Sigmoid colon (tissue), 7 donors: Measurements from ENCODE around the gene XYLT2. TPM values are rescaled to one million over a fixed set of nuclear protein-coding genes. Genes with fewer than 3 reads are reported as not detected.

ENCODE experiments used
- DNase-seq: peaks from one replicate; pipeline ENCODE4 v3.0.0-alpha.2; 2019
- H3K27ac ChIP-seq, 4 donors: fragments of 200-600 bp; sonication (generic); one replicate each; pipeline ENCODE4 v1.5.1; 2016 to 2019; ENCODE audit warnings: mild to moderate bottlenecking in 1 of 4
- H3K27me3 ChIP-seq, 3 donors: fragments of 200-600 bp; sonication (generic); one replicate each; pipeline ENCODE4 v1.5.1; 2019; ENCODE audit warnings: mild to moderate bottlenecking in 1 of 3
- H3K36me3 ChIP-seq, 4 donors: fragments of 200-600 bp; sonication (generic); one replicate each; pipeline ENCODE4 v1.5.1; 2016 to 2019
- H3K4me1 ChIP-seq, 4 donors: fragments of 200-600 bp; sonication (generic); one replicate each; pipeline ENCODE4 v1.5.1; 2017 to 2019
- H3K4me3 ChIP-seq, 4 donors: fragments of 200-600 bp; sonication (generic); one replicate each; pipeline ENCODE4 v1.5.1; 2017 to 2019; ENCODE audit warnings: mild to moderate bottlenecking in 2 of 4, moderate library complexity in 1 of 4
- H3K9me3 ChIP-seq, 4 donors: fragments of 200-600 bp in 3 of 4; sonication (generic) in 3 of 4; one replicate each; pipeline versions ENCODE4 v1.5.1 to v1.6.1; 2013 to 2019
- CTCF ChIP-seq, 4 experiments: fragments of 450-650 bp in 3 of 4; fragments of 200-600 bp in 1 of 4; IDR thresholded peaks; one replicate each; pipeline ENCODE4 v1.5.1; 2016 to 2019; ENCODE audit warnings: antibody characterized with exemption in 4 of 4, mild to moderate bottlenecking in 3 of 4, moderate library complexity in 2 of 4
- EP300 ChIP-seq, 4 donors: sonication (generic); formaldehyde crosslinking; IDR thresholded peaks; one replicate each; pipeline ENCODE4 v1.6.1; 2017; ENCODE audit warnings: antibody characterized with exemption in 4 of 4
- POLR2A ChIP-seq, 2 donors: fragments of 450-650 bp; IDR thresholded peaks; one replicate each; pipeline ENCODE4 v1.6.1; 2016; ENCODE audit warnings: antibody characterized with exemption in 2 of 2, mild to moderate bottlenecking in 2 of 2, moderate library complexity in 2 of 2
- POLR2AphosphoS5 ChIP-seq, 4 donors: sonication (generic); formaldehyde crosslinking; IDR thresholded peaks; one replicate each; pipeline ENCODE4 v1.6.1; 2017; ENCODE audit warnings: antibody characterized with exemption in 4 of 4
- WGBS, 2 donors: extraction: QIAGEN DNeasy Blood & Tissue Kit; methylation state at CpG; one replicate each; pipeline ENCODE4 v1.1.7; 2013; 5-methylcytosine and 5-hydroxymethylcytosine counted together
- intact Hi-C: fragments of 100-400 bp; cut with DNase I; formaldehyde crosslinking; loops from one replicate; pipeline ENCODE4 v1.15.1; 2023
- polyA plus RNA-seq, 3 donors: library from polyadenylated mRNA; stranded (reverse); fragments of 200-250 nt; gene quantifications; one replicate each; pipeline ENCODE4 v1.2.3, GENCODE V29; 2013
- total RNA-seq, 4 donors: library from RNA; depleted of rRNA; stranded (reverse); fragments of >200 nt; gene quantifications; one replicate each; pipeline ENCODE4 v1.1.0, GENCODE V29; 2016
- donor health status: healthy with polysubstance abuse.
- donor health status: Bipolar disorder and iron deficiency.
- donor health status: healthy.

The XYLT2 gene
- total and polyA plus RNA-seq, 7 donors, result 1.8 to 27.4 (median 16.2) TPM

GRCh38 chr17:50375858-50376538, 30.1 kb downstream of the XYLT2 start:
- no peak for TF ChIP-seq POLR2A (IDR thresholded peaks at IDR 0.05)
- no peak for TF ChIP-seq POLR2AphosphoS5 (IDR thresholded peaks at IDR 0.05)
- TF ChIP-seq CTCF (IDR thresholded peaks at IDR 0.05), result no peak
- no peak for TF ChIP-seq EP300 (IDR thresholded peaks at IDR 0.05)
- no peaks in the 10 kb centered on the region for H3K9me3 ChIP-seq
- H3K4me3 ChIP-seq, result no peak overlapping the region
- no peak for DNase-seq
- peaks cover 0 to 20% (median 16%) of the 10 kb centered on the region in 4 donors for H3K4me1 ChIP-seq
- H3K36me3 ChIP-seq, result peaks cover 0 to 5% (median 0%) of the 10 kb centered on the region in 4 donors
- WGBS, 2 donors, result 22 to 69% methylated on average over 5 of the region's 5 CpGs
- H3K27me3 ChIP-seq, result no peaks in the 10 kb centered on the region
- H3K27ac ChIP-seq, result no peak overlapping the region
- intact Hi-C loops, result no loop called here

GRCh38 chr17:50379351-50380132, 33.6 kb downstream of the XYLT2 start:
- Histone ChIP-seq H3K27me3 (no peaks in the 10 kb centered on the region), H3K4me3 (no peak overlapping the region), H3K27ac (no peak overlapping the region), H3K36me3 (peaks cover 17 to 41% (median 26%) of the 10 kb centered on the region in 4 donors), H3K9me3 (no peaks in the 10 kb centered on the region), H3K4me1 (no peaks in the 10 kb centered on the region)
- TF ChIP-seq CTCF (IDR thresholded peaks at IDR 0.05), result no peak
- no peak for TF ChIP-seq EP300 (IDR thresholded peaks at IDR 0.05)
- TF ChIP-seq POLR2A (IDR thresholded peaks at IDR 0.05), result no peak
- TF ChIP-seq POLR2AphosphoS5 (IDR thresholded peaks at IDR 0.05), result no peak
- intact Hi-C loops, result no loop called here
- 92 to 94% methylated on average over 6 of the region's 6 CpGs for WGBS, 2 donors
- DNase-seq, result no peak

- DNase-seq, result no peak
- intact Hi-C loops, result no loop called here
- Histone ChIP-seq H3K27ac (no peak overlapping the region), H3K27me3 (no peaks in the 10 kb centered on the region), H3K9me3 (no peaks in the 10 kb centered on the region), H3K36me3 (peaks cover 17 to 52% (median 36%) of the 10 kb centered on the region in 4 donors), H3K4me3 (no peak overlapping the region), H3K4me1 (no peaks in the 10 kb centered on the region)
- TF ChIP-seq EP300 (IDR thresholded peaks at IDR 0.05) (no peak), POLR2A (IDR thresholded peaks at IDR 0.05) (no peak)
- WGBS, 2 donors, result 91 to 93% methylated on average over 13 of the region's 13 CpGs
Observed at GRCh38 chr17:50380369-50381259, 34.7 kb downstream of the XYLT2 start.

- H3K27me3 ChIP-seq, result no peaks in the 10 kb centered on the region
- no peak for TF ChIP-seq CTCF (IDR thresholded peaks at IDR 0.05)
- TF ChIP-seq POLR2A (IDR thresholded peaks at IDR 0.05), result no peak
- TF ChIP-seq EP300 (IDR thresholded peaks at IDR 0.05), result no peak
- no peak for TF ChIP-seq POLR2AphosphoS5 (IDR thresholded peaks at IDR 0.05)
- H3K4me1 ChIP-seq, result no peaks in the 10 kb centered on the region
- 91 to 94% methylated on average over 7 of the region's 7 CpGs for WGBS, 2 donors
- H3K9me3 ChIP-seq, result no peaks in the 10 kb centered on the region
- intact Hi-C loops, result no loop called here
- no peak overlapping the region for H3K4me3 ChIP-seq
- H3K27ac ChIP-seq, result no peak overlapping the region
- DNase-seq, result no peak
- peaks cover 17 to 59% (median 42%) of the 10 kb centered on the region in 4 donors for H3K36me3 ChIP-seq
Observed at GRCh38 chr17:50381260-50381815, 35.4 kb downstream of the XYLT2 start.
